ACHN (cell line): ENCODE data around the gene ELL2.

Source experiments
- DNase-seq: peaks from one replicate; pipeline ENCODE4 v3.0.0-alpha.2; 2015
- in situ Hi-C: cut with HindIII; loops from 2 replicates; pipeline ENCODE4 v1.10.0; 2017; ENCODE audit warnings: low sequenced_read_pairs, low pct_ligation_motif_present, low pct_unique_long_range_greater_than_20kb

The ELL2 gene

GRCh38 chr5:95985249-95985648, 23.6 kb upstream of the ELL2 start:
- no peak for DNase-seq
- in situ Hi-C loops = no loop called here

- in situ Hi-C loops = no loop called here
Observed at GRCh38 chr5:95984287-95984938, 22.8 kb upstream of the ELL2 start.

GRCh38 chr5:95983509-95983908, 21.9 kb upstream of the ELL2 start:
- in situ Hi-C loops = no loop called here
- no peak for DNase-seq

More at GRCh38 chr5:95984287-95984938, 22.8 kb upstream of the ELL2 start:
- DNase-seq = peak; percentile 5

GRCh38 chr5:95983080-95983479, 21.4 kb upstream of the ELL2 start:
- in situ Hi-C loops = no loop called here

GRCh38 chr5:95976606-95977005, 15.0 kb upstream of the ELL2 start:
- in situ Hi-C loops = no loop called here
- DNase-seq = no peak

More at GRCh38 chr5:95983080-95983479, 21.4 kb upstream of the ELL2 start:
- DNase-seq = no peak

- DNase-seq = no peak
- in situ Hi-C loops = no loop called here
Observed at GRCh38 chr5:95975703-95976102, 14.1 kb upstream of the ELL2 start.

GRCh38 chr5:95973793-95974325, 12.2 kb upstream of the ELL2 start:
- in situ Hi-C loops = no loop called here
- no peak for DNase-seq

- in situ Hi-C loops = no loop called here
- DNase-seq = no peak
Observed at GRCh38 chr5:95972196-95972595, 10.5 kb upstream of the ELL2 start.

GRCh38 chr5:95970359-95970704, 8.7 kb upstream of the ELL2 start:
- in situ Hi-C loops = no loop called here

GRCh38 chr5:95969651-95970358, 8.2 kb upstream of the ELL2 start:
- in situ Hi-C loops = no loop called here
- DNase-seq = no peak

More at GRCh38 chr5:95970359-95970704, 8.7 kb upstream of the ELL2 start:
- no peak for DNase-seq

- DNase-seq = no peak
- in situ Hi-C loops = no loop called here
Observed at GRCh38 chr5:95969055-95969454, 7.4 kb upstream of the ELL2 start.

GRCh38 chr5:95967236-95967635, 5.6 kb upstream of the ELL2 start:
- no peak for DNase-seq
- in situ Hi-C loops = no loop called here

- in situ Hi-C loops = no loop called here
- DNase-seq = no peak
Observed at GRCh38 chr5:95966005-95966404, 4.4 kb upstream of the ELL2 start.

- in situ Hi-C loops = no loop called here
- DNase-seq = no peak
Observed at GRCh38 chr5:95963650-95964410, 2.2 kb upstream of the ELL2 start.

- no peak for DNase-seq
- in situ Hi-C loops = no loop called here
Observed at GRCh38 chr5:95962785-95963184, 1.1 kb upstream of the ELL2 start.

- in situ Hi-C loops = no loop called here
Observed at GRCh38 chr5:95962475-95962773, 773 bp upstream of the ELL2 start.

GRCh38 chr5:95960667-95961616, 709 bp downstream of the ELL2 start:
- peak; percentile 80 for DNase-seq
- in situ Hi-C loops = no loop called here

More at GRCh38 chr5:95962475-95962773, 773 bp upstream of the ELL2 start:
- no peak for DNase-seq

GRCh38 chr5:95959888-95960666, 1.6 kb downstream of the ELL2 start:
- DNase-seq = peak; percentile 32
- in situ Hi-C loops = no loop called here
